A673 (cell line): ENCODE measurements around the gene TEAD3. TPM values are rescaled to one million over a fixed set of nuclear protein-coding genes. Genes with fewer than 3 reads are reported as not detected.
A peak's percentile ranks its signal among the peaks of the same experiment; 100 is the strongest.

Source experiments
- BruUV-seq: library from RNA; stranded (reverse); fragments of 400-500 nt; replicated peaks from 2 replicates; lab custom pipeline; 2021; lab: Mats Ljungman, UMichigan
- CTCF ChIA-PET: fragments of 300-600 bp; sonication (Branson Sonifier 250); formaldehyde crosslinking; loops from one replicate; lab custom pipeline; 2022; ENCODE audit warnings: antibody characterized with exemption; lab: Charles Lee
- POLR2A ChIA-PET: fragments of 300-600 bp; sonication (Branson Sonifier 250); formaldehyde crosslinking; loops from one replicate; lab custom pipeline; 2022; ENCODE audit warnings: antibody characterized with exemption; ENCODE audit not compliant: low non-redundant PET; lab: Charles Lee
- DNase-seq: peaks from one replicate; pipeline ENCODE4 v3.0.0-alpha.2; 2015; ENCODE audit warnings: low spot score
- H3K27ac ChIP-seq: fragments of 200-600 bp; sonication (generic); 2 replicates; pipeline ENCODE4 v1.5.1; 2016; ENCODE audit warnings: mixed run types, low read depth, mild to moderate bottlenecking, mixed read lengths, antibody characterized with exemption, low read length; ENCODE audit not compliant: poor library complexity, severe bottlenecking
- H3K27me3 ChIP-seq: fragments of 200-600 bp; sonication (generic); replicated peaks from 2 replicates; pipeline ENCODE4 v1.6.1; 2017; ENCODE audit warnings: mixed run types, low read depth, mild to moderate bottlenecking, mixed read lengths, antibody characterized with exemption, low read length; ENCODE audit not compliant: insufficient read depth, poor library complexity
- H3K36me3 ChIP-seq: fragments of 200-600 bp; sonication (generic); 2 replicates; pipeline ENCODE4 v1.6.1; 2016; ENCODE audit warnings: mixed run types, mild to moderate bottlenecking, mixed read lengths, antibody characterized with exemption, low read length; ENCODE audit not compliant: insufficient read depth, poor library complexity, severe bottlenecking
- H3K4me1 ChIP-seq: fragments of 200-600 bp; sonication (generic); 2 replicates; pipeline ENCODE4 v1.6.1; 2017; ENCODE audit warnings: mixed run types, mild to moderate bottlenecking, mixed read lengths, antibody characterized with exemption, low read length; ENCODE audit not compliant: insufficient read depth, poor library complexity, severe bottlenecking
- H3K4me3 ChIP-seq: fragments of 200-600 bp; sonication (generic); 2 replicates; pipeline ENCODE4 v1.5.1; 2016; ENCODE audit warnings: low read depth, mixed run types, mild to moderate bottlenecking, mixed read lengths, low read length; ENCODE audit not compliant: poor library complexity, severe bottlenecking
- H3K9me3 ChIP-seq: fragments of 200-600 bp; sonication (generic); 2 replicates; pipeline ENCODE4 v1.6.1; 2016; ENCODE audit warnings: mixed run types, low read depth, mild to moderate bottlenecking, mixed read lengths, antibody characterized with exemption, low read length; ENCODE audit not compliant: poor library complexity, severe bottlenecking
- CTCF ChIP-seq: fragments of 300-800, 200-600 bp; sonication (generic); conservative IDR thresholded peaks from 2 replicates; pipeline ENCODE4 v1.5.1; 2017; ENCODE audit warnings: low read depth, mild to moderate bottlenecking, antibody characterized with exemption, low read length, moderate library complexity, mixed read lengths
- EZH2 ChIP-seq: fragments of 200-600 bp; sonication (generic); IDR thresholded peaks from 2 replicates; pipeline ENCODE4 v1.6.1; 2017; ENCODE audit warnings: borderline replicate concordance, low read depth, mild to moderate bottlenecking, mixed read lengths, antibody characterized with exemption, low read length; ENCODE audit not compliant: poor library complexity, severe bottlenecking
- intact Hi-C: fragments of 100-400 bp; cut with micrococcal nuclease; formaldehyde crosslinking; loops from one replicate; pipeline ENCODE4 v1.10.0; 2022; ENCODE audit not compliant: unreplicated experiment
- total RNA-seq: library from RNA; stranded (reverse); gene quantifications from 2 replicates; pipeline ENCODE4 v1.2.3, GENCODE V29; 2021

The TEAD3 gene
- total RNA-seq, 1 experiment from 2014 or later, result 10.3 TPM

- intact Hi-C loops, result no loop called here
- ChIA-PET POLR2A (no interaction called here), CTCF (no interaction called here)
- Histone ChIP-seq H3K36me3 (no peaks in the 10 kb centered on the region), H3K27me3 (no peaks in the 10 kb centered on the region), H3K9me3 (no peaks in the 10 kb centered on the region), H3K4me3 (no peak overlapping the region), H3K27ac (no peak overlapping the region), H3K4me1 (peaks cover 22% of the 10 kb centered on the region)
- no peak for TF ChIP-seq CTCF
- no peak for TF ChIP-seq EZH2
- no peak for DNase-seq
- no TSS peak for BruUV-seq
Measured at GRCh38 chr6:35498422-35499067, 1.7 kb upstream of the TEAD3 start.

GRCh38 chr6:35497571-35498421, 917 bp upstream of the TEAD3 start:
- no peaks in the 10 kb centered on the region for H3K36me3 ChIP-seq
- peak overlapping the region; percentile 71 for H3K4me3 ChIP-seq
- TF ChIP-seq EZH2, result no peak
- no peaks in the 10 kb centered on the region for H3K9me3 ChIP-seq
- H3K4me1 ChIP-seq, result peaks cover 28% of the 10 kb centered on the region
- CTCF ChIA-PET, result interaction anchor here (0.5 kb wide), 1 partner anchor 9 kb away, joined by 10 read pairs; no protein-coding TSS in a partner anchor
- no peaks in the 10 kb centered on the region for H3K27me3 ChIP-seq
- POLR2A ChIA-PET, result no interaction called here
- no TSS peak for BruUV-seq
- DNase-seq, result peak; percentile 51
- intact Hi-C loops, result no loop called here
- H3K27ac ChIP-seq, result peak overlapping the region; percentile 78

GRCh38 chr6:35496036-35496840, 641 bp downstream of the TEAD3 start:
- no peaks in the 10 kb centered on the region for H3K9me3 ChIP-seq
- no peaks in the 10 kb centered on the region for H3K36me3 ChIP-seq
- intact Hi-C loops, result no loop called here
- ChIA-PET CTCF (no interaction called here), POLR2A (no interaction called here)
- no peaks in the 10 kb centered on the region for H3K27me3 ChIP-seq
- peak overlapping the region; percentile 34 for H3K27ac ChIP-seq
- BruUV-seq, result no TSS peak
- peak; percentile 63 for DNase-seq
- TF ChIP-seq EZH2 (no peak), CTCF (no peak)
- peaks cover 44% of the 10 kb centered on the region for H3K4me1 ChIP-seq
- H3K4me3 ChIP-seq, result peak overlapping the region; percentile 71
